ENCODE results near the gene PRPF6.
"Not testable (repeated sequence)": the region's sequence is repeated elsewhere in the genome, so short reads cannot be mapped to it uniquely, and the experiment has no call there.

Gene PRPF6

GRCh38 chr20:63960654-63961621 lies 20.0 kb upstream of the PRPF6 start:
- not testable (repeated sequence) for DNase-seq (ENCODE audit: low read depth, low spot score)

DNA sequence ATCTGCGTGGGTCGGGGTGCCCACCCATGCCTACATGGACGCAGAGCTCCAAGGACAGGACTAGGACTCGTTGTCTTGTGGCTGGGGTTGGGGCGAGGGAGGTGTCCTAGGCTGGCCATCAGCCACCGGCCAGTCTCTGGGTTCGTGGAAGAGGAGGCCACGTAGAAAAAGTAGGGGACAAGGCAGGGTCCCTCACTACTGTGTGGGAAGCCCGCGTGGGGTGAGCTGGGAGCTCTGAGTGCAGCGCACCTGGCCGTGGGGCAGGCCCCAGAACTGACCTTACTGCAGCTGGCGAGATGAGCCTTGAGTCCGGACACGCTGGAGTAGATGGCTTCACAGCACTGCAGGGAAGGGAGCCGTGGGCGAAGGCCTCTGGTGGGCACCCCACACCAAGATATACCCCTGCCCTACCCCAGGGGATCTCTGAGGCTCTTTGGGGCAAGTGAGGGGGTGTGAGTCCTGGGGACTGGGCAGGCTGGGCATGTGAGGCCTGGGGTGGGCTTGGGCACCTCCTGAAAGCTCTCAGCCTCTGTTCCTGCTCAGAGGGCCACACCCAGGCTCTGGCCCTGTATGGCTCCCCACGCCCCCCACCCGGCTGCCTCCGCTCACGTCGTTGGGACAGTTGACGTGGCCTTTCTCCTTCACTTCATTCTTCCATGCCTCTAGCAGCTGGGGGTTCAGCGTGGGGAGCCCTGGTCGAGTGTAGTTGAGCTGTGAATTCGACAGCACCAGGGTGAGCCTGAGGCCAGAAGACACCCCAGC lies 19.1 kb upstream of the PRPF6 start:
- no peak for DNase-seq (ENCODE audit: low read depth, low spot score)

GRCh38 chr20:63962426-63963347 lies 18.2 kb upstream of the PRPF6 start:
- DNase-seq (ENCODE audit: low read depth, low spot score) = no peak

GRCh38 chr20:63963348-63963741 lies 17.6 kb upstream of the PRPF6 start:
- DNase-seq (ENCODE audit: low read depth, low spot score) = no peak

- DNase-seq (ENCODE audit: low read depth, low spot score) = no peak
Observed at GRCh38 chr20:63963784-63964301, 17.1 kb upstream of the PRPF6 start.

GRCh38 chr20:63964412-63964811 lies 16.5 kb upstream of the PRPF6 start:
- DNase-seq (ENCODE audit: low read depth, low spot score) = no peak

GRCh38 chr20:63966172-63966943 lies 14.6 kb upstream of the PRPF6 start:
- DNase-seq (ENCODE audit: low read depth, low spot score) = no peak

- no peak for DNase-seq (ENCODE audit: low read depth, low spot score)
Observed at GRCh38 chr20:63966944-63967322, 14.0 kb upstream of the PRPF6 start.

GRCh38 chr20:63967330-63968135 lies 13.4 kb upstream of the PRPF6 start:
- no peak for DNase-seq (ENCODE audit: low read depth, low spot score)

- no peak for DNase-seq (ENCODE audit: low read depth, low spot score)
Observed at GRCh38 chr20:63968136-63968927, 12.6 kb upstream of the PRPF6 start.

GRCh38 chr20:63968928-63969760 lies 11.8 kb upstream of the PRPF6 start:
- no peak for DNase-seq (ENCODE audit: low read depth, low spot score)

DNA sequence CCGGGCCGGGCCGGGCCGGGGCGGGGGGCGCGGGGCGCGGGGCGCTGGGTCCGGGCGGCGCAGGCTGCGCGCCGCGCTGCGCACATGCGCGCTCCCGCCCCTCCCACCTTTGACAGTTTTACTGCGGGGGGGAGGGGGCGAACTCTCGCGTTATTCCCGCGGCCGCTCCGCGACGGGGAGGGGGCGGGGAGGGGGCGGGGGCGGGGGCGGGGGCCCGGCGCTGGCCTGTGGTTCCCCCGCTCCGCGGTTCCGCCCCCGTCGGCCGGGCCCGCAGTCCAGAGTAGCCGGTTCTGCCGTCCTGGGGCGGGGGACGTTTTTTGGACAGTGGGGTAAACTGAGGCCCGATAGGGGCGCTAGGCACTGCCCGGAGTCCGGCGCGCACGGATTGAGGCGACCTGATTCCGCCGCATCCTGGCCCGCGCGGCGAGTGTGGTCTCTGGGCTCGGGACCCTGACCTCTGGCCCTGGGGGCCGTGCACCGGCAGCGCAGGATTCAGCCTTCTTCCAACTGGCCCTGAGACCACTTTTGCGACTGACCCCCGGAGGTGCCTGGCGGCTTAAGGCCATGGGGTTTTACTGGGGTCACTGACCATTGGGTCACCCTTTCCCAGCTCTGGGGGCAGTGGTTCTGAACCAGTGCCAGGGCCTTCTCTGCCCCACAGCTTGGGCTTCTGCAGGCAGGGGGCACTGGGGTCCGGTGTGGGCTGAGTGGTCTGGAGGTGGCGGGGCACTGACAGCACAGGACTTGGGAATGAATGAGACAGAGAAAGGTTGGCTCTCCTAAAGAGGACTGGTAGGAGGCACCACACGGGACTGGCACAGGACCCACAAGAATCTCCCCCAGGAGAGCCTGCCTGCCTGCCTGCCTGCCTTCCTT lies 10.9 kb upstream of the PRPF6 start, which contains the start of gene ZNF512B:
TSS of gene ZNF512B (minus strand) at position 93 of the 876 bp plus-strand sequence. CDS start 1,980 bp downstream, outside the sequence.
- no peak for DNase-seq (ENCODE audit: low read depth, low spot score)

GRCh38 chr20:63970714-63971431 lies 10.1 kb upstream of the PRPF6 start:
- DNase-seq (ENCODE audit: low read depth, low spot score) = no peak

- DNase-seq (ENCODE audit: low read depth, low spot score) = not testable (repeated sequence)
Observed at GRCh38 chr20:63971960-63972311, 9.0 kb upstream of the PRPF6 start.

GRCh38 chr20:63972312-63973159 lies 8.4 kb upstream of the PRPF6 start:
- no peak for DNase-seq (ENCODE audit: low read depth, low spot score)

GRCh38 chr20:63973160-63973479 lies 7.8 kb upstream of the PRPF6 start:
- DNase-seq (ENCODE audit: low read depth, low spot score) = no peak
